ENCODE data around the gene BSG.

DNA sequence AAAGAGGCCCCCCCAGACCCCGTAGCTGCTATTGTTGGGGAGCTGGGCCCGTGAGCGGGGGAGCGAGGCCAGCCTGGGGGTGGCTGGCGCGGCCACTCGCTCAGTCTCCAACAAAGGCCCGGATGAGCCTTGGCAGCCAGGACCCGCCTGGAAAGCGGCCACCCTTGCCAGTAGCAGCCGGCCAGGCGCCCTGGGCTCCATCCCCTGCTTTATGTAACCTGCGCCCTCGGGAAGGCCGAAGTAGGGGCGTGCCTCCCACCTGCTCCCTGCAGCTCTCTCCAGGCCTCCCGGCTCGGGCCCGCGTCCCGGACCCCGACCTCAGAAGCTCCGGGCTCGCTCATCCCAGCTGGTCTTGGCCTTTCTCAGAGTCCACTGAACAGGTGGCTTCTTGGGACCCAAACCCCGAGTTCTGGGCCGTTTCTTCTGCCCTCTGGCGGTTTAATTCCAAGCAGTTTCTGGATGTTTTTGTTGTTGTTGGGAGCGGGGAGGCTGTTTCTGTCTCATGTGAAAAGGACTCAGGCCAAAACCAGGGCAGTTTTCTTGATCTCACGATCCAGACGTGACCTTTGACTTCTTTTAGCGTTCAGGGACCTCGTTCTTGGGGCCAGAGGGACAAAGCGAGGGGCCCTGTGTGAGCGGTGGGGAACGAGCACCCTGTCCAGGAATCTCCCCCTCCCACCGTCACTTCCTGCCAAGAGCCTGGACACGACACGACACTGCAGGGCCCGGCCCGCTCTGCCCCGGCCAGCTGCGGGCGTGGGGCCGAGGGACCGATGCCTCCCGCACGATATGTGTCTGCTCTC lies 39.6 kb upstream of the BSG start:
- TF ChIP-seq, protein P1, sequence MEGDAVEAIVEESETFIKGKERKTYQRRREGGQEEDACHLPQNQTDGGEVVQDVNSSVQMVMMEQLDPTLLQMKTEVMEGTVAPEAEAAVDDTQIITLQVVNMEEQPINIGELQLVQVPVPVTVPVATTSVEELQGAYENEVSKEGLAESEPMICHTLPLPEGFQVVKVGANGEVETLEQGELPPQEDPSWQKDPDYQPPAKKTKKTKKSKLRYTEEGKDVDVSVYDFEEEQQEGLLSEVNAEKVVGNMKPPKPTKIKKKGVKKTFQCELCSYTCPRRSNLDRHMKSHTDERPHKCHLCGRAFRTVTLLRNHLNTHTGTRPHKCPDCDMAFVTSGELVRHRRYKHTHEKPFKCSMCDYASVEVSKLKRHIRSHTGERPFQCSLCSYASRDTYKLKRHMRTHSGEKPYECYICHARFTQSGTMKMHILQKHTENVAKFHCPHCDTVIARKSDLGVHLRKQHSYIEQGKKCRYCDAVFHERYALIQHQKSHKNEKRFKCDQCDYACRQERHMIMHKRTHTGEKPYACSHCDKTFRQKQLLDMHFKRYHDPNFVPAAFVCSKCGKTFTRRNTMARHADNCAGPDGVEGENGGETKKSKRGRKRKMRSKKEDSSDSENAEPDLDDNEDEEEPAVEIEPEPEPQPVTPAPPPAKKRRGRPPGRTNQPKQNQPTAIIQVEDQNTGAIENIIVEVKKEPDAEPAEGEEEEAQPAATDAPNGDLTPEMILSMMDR (conservative IDR thresholded peaks at IDR 0.05) = peak; percentile 56; the same call in 1 of the 2 replicates
- TF ChIP-seq EZH2 (IDR thresholded peaks at IDR 0.05; ENCODE audit: low read depth) = no peak
